HUDEP-2 (cell line): ENCODE measurements around the gene CHAF1A.
A peak's percentile ranks its signal among the peaks of the same experiment; 100 is the strongest.

Source experiments
- DNase-seq, 76 experiments: peaks; one replicate each; lab custom pipeline; 2025; ENCODE audit not compliant: unreplicated experiment in 76 of 76; lab: John Stamatoyannopoulos, UW

Gene CHAF1A

DNA sequence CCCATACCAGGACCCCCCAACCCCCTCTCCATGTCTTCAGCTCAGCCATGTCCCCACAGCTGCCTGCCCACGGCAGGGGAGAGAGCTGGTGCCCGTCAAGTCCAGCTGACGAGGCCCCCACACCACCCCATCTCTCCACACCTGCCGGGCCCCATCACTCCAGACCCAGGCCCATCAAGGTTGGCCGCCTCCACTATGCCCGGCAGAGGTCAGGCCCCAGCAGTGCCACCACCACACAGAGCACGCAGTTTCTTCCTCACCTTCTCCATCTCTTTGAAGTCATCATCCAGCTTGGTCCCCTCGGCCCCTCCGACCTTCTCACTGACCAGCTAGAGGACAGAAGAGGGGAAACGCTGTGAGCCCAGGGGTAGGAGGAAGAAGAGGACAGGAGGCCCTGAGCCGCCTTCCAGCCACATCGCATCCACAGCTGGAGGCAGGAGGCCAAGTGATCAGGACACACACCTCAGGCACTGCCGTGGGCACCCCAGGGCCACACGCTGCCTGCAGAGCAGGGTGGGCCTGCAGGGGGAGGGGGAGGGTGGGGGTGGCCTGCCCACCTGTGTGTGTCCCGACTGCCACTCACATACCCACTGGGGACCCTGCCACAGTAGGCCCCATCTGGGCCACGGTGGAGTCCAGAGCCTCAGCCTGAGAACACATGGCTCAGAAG lies 35.6 kb upstream of the CHAF1A start:
- DNase-seq, result no peak

DNA sequence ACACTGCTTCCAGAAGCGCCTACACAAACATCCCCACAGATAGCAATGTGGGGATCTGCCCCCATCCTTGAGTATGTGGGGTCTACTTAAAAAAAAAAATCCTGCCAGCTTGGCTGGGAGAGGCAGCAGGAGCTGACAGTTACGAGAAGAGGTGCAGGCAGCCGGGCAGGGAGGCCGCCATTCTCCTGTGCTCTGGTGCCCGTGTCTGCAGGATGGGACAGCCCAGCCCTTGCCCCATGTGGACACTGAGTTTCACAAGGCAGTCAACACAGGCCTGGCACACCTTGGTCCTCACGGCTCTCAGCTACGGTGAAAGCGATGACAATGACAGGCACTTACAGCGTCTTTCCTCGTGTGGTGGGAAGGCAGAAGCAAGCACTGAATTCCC lies 35.1 kb upstream of the CHAF1A start:
- no peak for DNase-seq

DNA sequence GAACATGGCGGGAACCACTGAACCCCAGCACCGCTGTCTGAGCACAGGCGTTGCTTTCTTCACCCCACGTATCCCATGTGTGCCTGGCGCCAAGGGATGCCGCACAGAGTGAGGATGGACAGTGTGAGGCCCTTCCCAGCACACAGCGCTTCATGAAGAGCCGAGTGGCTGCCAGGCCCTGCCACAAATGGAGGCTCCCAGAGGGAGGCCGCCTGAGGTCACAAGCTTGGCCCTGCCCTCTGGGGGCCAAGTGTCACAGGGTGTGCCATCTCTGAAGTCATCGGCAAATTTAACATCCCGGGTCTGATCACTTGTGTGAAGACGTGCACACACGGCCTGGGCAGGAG lies 34.7 kb upstream of the CHAF1A start:
- DNase-seq, result peak in 3 of 76 experiments; percentile 14 to 23 (median 19)

GRCh38 chr19:4368128-4368820 lies 34.2 kb upstream of the CHAF1A start:
- no peak for DNase-seq

GRCh38 chr19:4369109-4369887 lies 33.1 kb upstream of the CHAF1A start:
- peak in 40 of 76 experiments; percentile 9 to 68 (median 37) for DNase-seq

DNA sequence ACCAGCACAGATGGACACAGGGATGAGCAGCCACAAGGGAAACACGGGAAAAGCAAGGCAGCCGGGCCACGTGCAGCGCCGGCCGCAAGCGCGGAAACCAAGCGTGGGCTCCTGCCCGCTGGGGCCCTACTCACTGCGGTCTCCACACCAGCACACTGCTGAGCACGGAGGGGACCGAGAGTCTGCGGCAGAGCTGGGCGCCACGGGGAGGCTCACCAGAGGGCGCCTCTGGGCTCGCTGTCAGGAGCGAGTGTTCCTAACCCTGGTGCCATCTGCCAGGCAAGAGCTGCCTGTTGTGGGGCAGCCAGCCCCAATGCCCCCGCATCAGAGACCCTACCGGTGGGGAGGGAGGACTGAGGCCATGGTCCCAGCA lies 32.6 kb upstream of the CHAF1A start:
- DNase-seq, result peak in 64 of 76 experiments; percentile 23 to 79 (median 60)

DNA sequence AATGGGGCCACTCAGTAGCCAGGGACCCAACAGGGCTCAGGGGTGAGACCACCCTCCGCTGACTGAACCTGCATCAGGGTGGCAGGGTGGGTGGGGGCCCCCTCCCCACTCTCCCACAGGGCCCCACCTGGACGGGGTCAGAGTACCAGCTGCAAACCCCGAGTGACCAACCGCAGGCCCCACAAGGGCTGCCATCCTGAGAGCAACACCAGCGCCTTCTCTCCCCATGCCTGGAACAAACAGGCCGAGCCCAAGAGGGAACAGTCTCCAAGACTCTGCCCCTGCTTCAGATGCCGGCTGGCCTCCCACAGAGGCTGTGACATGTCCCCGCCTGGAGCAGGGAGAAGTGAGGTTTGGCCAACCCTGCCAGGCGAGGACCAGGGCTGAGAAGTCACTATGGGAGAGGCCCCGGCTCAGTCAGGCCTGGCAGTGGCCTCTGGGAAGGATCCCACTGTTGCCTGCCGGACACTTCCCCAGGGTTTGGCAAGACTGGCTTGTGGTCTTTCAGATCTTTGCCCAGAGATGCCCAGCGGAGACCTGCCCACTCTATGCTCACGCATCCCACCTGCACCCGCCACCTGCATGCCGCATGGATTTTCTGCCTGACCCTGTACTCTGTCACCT lies 31.9 kb upstream of the CHAF1A start:
- no peak for DNase-seq

GRCh38 chr19:4371247-4372164 lies 30.9 kb upstream of the CHAF1A start:
- DNase-seq, result no peak

GRCh38 chr19:4372165-4373012 lies 30.1 kb upstream of the CHAF1A start:
- DNase-seq, result peak in 42 of 76 experiments; percentile 20 to 79 (median 46)

DNA sequence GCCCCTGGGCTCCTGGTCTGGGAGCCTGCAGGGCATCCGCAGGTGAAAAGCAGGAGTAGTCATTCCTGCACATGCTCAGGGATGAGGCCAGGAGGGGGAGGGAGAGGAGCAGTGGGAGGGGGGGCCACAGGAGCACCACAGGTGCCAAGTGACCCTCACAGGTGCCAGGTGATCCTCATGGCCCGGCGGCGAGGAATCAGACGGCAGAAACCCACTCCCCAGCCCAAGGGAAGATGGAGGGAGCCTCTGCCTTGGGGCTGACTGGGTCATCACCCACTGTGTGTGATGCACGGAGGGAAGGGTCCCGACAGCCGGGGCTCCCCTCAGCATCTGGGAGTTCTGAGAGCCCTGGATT lies 29.4 kb upstream of the CHAF1A start:
- DNase-seq, result no peak

- peak in 9 of 76 experiments; percentile 34 to 98 (median 48) for DNase-seq
These were observed 28.6 kb upstream of the CHAF1A start for GRCh38 chr19:4373601-4374497.

- DNase-seq, result peak in 75 of 76 experiments; percentile 63 to 99 (median 93)
These were observed 27.8 kb upstream of the CHAF1A start for GRCh38 chr19:4374498-4375163.

- DNase-seq, result peak in 75 of 76 experiments; percentile 67 to 99 (median 92)
These were observed 27.0 kb upstream of the CHAF1A start for GRCh38 chr19:4375164-4376027.

DNA sequence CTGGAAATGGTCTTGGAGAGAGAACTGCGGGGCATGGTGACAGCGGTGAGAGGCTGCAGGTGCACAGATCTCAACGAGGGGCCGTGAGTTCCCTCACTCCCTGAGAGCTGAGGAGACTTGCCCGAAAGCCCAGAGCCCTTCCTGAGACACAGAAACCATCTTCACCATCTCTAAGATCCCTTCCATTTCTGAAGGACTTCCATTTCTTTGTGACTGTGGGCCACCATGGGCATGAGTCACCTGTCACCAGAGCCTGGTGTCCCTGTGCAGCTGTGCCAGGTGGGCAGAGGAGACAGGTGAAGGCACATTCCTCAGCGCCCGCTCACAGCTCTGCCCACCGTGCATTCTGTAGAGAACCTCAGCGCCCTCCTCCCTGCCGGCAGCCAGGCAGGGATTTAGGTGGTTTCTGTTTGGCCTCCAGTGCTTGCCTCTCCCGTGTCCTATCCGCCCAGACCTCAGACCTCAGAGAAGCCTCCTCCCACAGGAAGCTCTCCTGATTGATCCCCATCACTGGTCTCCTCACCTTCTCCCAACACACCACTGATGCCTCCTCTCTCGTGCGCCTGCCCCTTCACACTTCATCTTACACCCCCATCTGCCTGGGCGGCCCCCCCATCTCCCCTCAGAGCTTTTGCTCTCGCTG lies 26.3 kb upstream of the CHAF1A start:
- peak in 20 of 76 experiments; percentile 31 to 71 (median 56) for DNase-seq

GRCh38 chr19:4376671-4376990 lies 25.8 kb upstream of the CHAF1A start:
- DNase-seq, result no peak

DNA sequence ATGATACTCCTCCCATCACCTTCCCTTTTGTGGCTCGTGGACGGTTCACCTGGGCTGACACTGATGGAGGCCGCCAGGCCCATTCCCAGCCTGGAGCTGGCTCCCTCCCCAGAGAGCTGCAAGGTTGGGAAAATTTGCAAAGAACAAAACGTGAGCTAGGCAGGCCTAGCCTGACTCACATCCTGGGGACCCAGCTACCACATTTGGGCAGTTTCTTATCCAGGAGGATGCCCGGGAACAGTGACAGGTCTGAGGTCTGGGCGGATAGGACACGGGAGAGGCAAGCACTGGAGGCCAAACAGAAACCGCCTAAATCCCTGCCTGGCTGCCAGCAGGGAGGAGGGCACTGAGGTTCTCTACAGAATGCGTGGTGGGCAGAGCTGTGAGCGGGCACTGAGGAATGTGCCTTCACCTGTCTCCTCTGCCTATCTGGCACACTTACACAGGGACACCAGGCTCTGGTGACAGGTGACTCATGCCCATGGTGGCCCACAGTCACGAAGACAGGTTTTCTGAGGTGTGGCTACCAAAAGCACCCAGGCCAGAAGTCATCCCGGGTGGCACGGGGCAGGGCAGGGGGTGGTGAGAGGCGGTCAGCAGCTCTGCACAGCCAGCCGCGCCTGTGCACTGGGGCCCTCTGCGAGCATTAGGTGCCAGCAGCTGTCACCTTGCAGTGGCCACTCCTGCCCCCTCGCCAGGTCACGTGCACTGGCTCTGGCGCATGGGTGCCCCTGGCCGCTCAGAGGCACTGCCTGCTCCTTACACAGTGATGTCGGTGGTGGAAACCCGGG lies 25.3 kb upstream of the CHAF1A start:
- DNase-seq, result no peak
